Measurements from ENCODE around the gene IRF4.

IRF4 gene

GRCh38 chr6:398065-398464 lies 6.5 kb downstream of the IRF4 start:
- DNase-seq (ENCODE audit: low read depth, low spot score): no peak

GRCh38 chr6:398558-399078 lies 7.1 kb downstream of the IRF4 start:
- no peak for DNase-seq (ENCODE audit: low read depth, low spot score)

DNA sequence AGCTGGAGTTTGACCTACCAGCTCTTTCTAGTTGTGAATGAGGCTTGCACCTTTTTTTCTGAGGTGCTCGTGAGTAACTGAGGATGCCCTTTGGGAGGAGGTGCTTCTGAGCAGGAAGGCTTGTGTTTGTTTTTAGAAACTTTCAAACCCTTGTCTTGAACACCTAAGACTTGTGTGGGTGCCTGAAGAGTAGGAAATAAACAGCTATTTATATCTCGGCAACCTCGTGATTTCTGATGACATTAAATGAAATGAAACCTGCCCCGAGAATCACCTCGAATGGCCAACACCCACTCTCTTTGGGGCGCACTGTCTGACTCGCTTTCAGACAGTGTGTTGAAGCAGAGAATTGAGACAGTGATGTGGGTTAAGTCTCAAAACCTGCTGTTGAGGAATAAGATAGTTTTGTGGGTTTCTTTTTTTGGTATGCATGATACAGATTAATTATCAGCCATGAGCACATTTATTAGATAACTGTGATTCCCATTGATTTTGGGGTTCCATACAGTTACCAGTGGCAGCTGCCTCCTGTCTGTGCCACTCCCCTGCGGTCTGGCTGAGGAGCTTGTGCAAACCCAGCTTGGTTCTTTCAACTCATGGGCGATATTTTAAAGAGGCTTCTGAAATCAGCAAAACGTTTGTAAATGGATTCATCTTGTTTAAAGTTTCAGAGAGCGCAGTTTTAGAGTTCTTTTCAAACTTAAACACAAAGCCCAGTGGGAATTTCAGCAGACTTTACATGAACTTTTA lies 8.4 kb downstream of the IRF4 start:
- no peak for DNase-seq (ENCODE audit: low read depth, low spot score)

GRCh38 chr6:400815-401214 lies 9.3 kb downstream of the IRF4 start:
- no peak for DNase-seq (ENCODE audit: low read depth, low spot score)

GRCh38 chr6:401239-401993 lies 9.9 kb downstream of the IRF4 start:
- no peak for DNase-seq (ENCODE audit: low read depth, low spot score)

DNA sequence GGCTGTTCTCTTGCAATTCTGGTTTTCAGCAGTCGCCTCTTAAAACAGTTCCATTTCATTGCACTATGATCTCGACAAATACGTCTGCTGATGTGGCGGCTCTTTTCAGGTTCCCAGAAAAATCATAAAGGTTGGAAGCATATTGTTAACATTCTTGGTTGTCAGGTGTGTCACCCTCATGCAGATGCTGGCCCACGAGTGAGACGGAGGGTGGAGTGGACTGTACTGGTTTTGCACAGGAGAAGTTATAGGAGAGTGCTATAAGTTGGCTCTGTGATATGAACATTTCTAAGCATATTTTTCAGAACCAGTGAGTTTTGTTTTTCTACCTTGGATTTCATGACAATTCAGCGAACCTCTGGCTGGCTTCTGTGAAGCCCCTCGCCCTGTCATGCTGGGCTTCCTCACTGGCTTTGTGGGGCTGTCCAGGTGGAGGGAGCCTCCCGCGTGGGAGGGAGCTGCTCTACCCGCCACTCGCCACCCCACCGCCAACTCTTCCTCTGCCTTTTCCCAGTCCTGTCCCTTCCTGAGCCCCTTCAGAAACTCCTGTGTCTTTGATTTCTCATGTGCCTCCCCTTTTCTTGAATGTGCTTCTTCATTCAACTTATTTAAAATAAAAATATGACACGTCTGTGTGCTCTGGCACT lies 10.6 kb downstream of the IRF4 start:
- DNase-seq (ENCODE audit: low read depth, low spot score): no peak

DNA sequence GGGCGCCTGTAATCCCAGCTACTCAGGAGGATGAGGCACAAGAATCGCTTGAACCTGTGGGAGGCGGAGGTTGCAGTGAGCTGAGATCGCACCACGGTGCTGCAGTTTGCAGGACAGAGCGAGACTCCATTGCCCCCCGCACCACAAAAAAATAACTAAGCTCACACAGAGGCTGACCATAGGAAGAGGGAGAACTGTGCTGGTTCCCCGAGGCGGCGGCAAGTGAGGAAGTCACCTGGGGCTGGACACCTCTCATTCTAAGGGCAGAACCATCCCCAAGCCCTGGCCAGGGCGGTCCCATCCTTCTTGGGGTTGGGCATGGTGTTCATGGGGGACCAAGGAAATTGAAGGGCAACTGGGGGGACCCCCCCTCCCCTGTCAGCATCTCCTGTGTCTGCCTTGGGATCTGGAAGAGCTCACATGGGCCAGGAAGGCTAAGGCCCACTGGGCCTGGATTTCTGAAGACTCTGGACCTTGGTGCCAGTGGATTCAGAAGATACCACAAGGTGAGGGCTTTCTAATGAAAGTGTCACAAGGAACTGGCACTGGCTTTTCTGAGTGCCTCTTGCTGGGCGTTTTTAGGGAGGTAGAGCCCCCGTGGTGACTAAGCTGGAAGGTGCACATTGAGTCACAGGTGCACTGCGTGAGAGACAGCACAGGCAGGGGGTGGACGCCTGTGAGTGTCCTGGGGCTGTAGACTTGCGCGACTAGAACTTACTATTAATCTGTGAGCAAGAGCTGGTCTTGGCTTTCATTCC lies 11.5 kb downstream of the IRF4 start:
- no peak for DNase-seq (ENCODE audit: low read depth, low spot score)

- no peak for DNase-seq (ENCODE audit: low read depth, low spot score)
These were observed 12.4 kb downstream of the IRF4 start for GRCh38 chr6:403659-404655.

DNA sequence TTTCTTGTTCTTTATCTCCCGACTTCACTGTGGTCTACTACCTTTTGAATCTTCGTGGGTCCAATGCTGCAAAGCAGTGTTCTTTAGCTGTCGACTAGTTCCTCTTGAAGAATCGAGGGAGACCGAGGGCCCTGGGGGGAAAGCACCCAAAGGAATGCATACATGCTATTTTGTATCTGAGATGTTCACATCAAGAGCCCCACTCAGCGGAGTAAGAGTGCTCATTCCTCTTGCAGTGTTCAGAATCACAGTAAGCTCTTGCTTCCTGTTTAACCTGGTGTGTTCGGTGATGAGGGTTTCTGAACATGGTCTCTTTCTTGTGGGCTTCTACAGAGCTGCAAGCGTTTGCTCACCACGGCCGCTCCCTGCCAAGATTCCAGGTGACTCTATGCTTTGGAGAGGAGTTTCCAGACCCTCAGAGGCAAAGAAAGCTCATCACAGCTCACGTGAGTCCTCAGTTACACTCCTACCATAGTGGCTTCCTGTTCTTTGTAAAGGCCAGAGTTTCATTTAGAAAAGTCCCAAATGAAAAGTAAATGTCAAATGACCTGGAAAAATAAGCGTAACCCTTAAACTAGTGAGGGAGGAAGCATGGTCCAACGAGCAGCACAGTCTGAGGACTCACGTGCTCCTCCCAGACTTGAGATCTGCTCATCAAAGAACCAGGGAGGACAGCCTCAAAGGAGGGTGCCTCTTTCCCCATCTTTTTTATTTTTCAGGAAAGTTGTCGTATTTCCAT lies 13.3 kb downstream of the IRF4 start:
- DNase-seq (ENCODE audit: low read depth, low spot score): no peak

DNA sequence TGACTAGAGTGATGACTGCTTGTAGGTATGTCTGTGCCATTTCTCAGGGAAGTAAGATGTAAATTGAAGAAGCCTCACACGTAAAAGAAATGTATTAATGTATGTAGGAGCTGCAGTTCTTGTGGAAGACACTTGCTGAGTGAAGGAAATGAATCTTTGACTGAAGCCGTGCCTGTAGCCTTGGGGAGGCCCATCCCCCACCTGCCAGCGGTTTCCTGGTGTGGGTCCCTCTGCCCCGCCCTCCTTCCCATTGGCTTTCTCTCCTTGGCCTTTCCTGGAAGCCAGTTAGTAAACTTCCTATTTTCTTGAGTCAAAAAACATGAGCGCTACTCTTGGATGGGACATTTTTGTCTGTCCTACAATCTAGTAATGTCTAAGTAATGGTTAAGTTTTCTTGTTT lies 16.6 kb downstream of the IRF4 start:
- DNase-seq (ENCODE audit: low read depth, low spot score): no peak

DNA sequence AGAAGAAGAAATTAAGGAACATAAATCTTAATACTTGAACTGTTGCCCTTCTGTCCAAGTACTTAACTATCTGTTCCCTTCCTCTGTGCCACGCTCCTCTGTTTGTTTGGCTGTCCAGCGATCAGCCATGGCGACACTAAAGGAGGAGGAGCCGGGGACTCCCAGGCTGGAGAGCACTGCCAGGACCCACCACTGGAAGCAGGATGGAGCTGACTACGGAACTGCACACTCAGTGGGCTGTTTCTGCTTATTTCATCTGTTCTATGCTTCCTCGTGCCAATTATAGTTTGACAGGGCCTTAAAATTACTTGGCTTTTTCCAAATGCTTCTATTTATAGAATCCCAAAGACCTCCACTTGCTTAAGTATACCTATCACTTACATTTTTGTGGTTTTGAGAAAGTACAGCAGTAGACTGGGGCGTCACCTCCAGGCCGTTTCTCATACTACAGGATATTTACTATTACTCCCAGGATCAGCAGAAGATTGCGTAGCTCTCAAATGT lies 17.1 kb downstream of the IRF4 start:
- DNase-seq (ENCODE audit: low read depth, low spot score): no peak

GRCh38 chr6:409370-409972 lies 17.9 kb downstream of the IRF4 start:
- DNase-seq (ENCODE audit: low read depth, low spot score): no peak

GRCh38 chr6:410555-411395 lies 19.2 kb downstream of the IRF4 start:
- DNase-seq (ENCODE audit: low read depth, low spot score): no peak

- no peak for DNase-seq (ENCODE audit: low read depth, low spot score)
These were observed 20.0 kb downstream of the IRF4 start for GRCh38 chr6:411402-412145.

DNA sequence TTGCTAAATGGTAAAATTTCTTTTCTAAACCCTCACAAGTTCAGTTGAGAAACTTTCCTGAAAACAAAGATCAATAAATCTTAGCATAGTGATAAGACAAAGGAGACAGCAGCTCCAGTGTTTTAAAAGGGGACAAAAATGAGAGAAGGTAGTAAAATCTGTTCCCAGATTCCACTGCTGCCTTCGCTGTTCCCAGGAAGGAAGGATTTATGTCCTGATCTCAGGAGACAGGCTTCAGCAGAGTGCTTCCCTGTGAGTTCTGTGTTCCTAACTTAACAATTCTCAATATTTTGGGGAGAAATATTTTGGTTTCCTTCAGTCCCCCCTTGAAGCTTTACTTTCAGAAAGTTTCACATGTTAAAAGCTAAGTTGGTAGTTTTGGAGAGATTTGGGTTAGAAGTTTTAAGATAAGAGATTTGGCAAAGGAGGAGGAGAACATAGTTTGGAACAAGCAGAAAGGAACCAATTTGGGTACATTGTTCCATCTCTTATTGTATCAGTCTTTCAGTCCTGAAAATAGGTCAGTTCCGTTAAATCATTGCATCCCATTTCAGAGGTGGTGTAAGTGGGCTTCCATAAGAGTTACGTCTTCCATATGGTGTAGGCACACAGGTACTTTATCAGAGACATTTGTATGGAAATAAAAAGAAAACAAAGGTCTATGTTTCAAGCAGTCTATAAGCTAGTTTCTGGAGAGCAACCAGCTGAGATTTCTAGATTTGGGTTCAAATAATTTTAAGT lies 20.8 kb downstream of the IRF4 start:
- no peak for DNase-seq (ENCODE audit: low read depth, low spot score)

DNA sequence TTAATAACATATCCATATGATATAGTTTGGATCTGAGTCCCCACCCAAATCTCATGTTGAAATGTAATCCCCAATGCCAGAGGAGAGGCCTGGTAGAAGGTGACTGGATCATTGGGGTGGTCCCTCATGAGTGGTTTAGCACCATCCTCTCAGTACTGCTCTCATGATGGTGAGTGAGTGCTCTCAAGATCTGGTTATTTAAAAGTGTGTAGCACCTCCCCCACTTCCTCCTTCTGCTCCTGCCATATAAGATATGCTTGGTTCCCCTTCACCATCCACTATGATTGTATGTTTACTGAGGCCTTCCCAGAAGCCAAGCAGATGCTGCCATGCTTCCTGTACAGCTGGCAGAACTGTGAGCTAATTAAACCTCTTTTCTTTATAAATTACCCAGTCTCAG lies 22.9 kb downstream of the IRF4 start:
- DNase-seq (ENCODE audit: low read depth, low spot score): no peak

GRCh38 chr6:415087-415486 lies 23.5 kb downstream of the IRF4 start:
- no peak for DNase-seq (ENCODE audit: low read depth, low spot score)

All from activated CD4-positive, CD25-positive, alpha-beta regulatory T cell treated with anti-CD3 and anti-CD28 coated beads, Interleukin-2, amount 50 U/mL, for 16 hours (primary cell).